Measurements from ENCODE around the gene SSH2.
A peak's percentile ranks its signal among the peaks of the same experiment; 100 is the strongest.
"Not testable (repeated sequence)": the region's sequence is repeated elsewhere in the genome, so short reads cannot be mapped to it uniquely, and the experiment has no call there.

Gene SSH2

GRCh38 chr17:29833801-29834200 lies 96.2 kb downstream of the SSH2 start:
- no peak for DNase-seq

DNA sequence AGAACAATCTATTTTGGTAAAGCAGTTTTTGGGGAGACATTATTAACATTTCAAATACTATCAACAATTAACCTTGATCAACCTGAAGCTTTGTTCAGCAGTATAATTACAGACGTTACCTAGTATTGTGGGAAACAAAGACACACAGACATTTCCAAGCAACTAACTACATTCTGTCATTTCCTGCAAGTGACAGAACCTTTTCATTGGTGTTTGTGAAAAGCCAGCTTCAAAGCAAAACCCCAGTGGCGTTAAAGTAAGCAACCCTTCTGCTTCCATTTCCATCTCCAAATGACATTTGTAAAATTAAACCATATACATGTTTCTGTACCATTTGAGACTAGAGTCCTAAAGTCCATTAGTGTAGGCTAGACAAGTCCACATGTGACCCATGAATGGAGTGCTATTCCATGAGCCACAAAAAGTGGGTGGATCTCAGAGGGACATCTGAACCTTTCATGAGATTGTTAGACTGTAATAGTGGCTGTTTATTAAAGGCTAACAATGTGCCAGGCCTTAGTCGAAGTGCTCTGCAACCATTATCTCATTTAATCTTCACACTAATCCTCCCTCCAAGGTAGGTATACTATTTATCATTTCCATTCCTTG lies 101.2 kb downstream of the SSH2 start:
- DNase-seq = no peak

- DNase-seq = no peak
These were observed 102.8 kb downstream of the SSH2 start for GRCh38 chr17:29827179-29827578.

- DNase-seq = no peak
These were observed 103.8 kb downstream of the SSH2 start for GRCh38 chr17:29826114-29826692.

DNA sequence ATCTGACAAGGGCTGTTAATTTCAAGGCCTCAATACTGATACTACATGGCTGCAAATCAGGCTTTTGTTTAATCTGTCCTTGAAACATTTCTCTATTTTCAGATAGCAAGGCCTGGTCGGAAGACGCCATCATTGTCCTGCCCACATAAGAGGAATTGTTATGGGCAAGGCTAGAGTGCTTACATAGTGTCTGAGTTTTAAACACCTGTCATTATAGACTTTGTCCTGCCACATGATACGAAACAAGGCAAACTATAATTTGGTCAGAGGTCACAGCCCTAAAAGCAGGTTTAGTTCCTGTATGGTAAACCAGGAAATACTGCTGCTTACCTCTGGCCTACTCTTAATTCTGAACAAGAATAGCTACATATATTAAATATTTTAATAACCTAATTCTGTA lies 104.4 kb downstream of the SSH2 start:
- DNase-seq = no peak

DNA sequence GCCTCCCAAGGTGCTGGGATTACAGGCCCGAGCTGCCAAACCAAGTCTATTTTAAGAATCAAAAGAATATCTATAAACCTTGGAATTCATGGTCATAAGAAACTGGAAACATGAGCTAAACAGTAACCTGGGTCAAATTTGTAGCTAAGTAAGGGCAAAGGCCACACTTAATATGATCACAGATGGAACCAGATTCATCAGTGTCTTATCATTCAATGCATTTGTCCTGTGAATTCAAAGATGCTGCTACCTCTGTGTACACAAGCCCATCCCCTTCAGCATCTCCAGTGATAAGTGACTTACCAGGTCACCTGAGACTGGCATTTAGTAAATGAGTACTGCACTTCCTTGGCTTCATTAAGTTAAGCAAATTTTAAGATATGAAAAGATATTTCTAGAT lies 108.1 kb downstream of the SSH2 start:
- DNase-seq = no peak

DNA sequence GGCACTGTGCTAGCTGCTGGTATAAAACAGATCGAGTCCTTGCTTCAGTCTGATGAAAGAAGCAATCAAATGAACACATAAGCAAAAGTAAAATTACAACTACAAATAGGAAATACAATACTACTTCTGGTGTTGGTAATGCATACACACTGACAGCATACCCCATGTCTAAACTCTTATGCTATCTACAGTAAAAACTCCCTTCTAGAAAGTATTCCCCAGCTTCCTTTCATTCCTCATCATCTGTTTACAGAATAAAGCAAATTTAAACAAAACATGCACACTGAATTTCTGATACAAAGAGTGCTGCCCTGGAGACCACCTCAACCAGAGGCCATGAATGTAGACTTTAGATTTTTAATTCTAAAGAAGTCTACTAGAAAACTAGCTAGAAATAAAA lies 109.6 kb downstream of the SSH2 start:
- no peak for DNase-seq

DNA sequence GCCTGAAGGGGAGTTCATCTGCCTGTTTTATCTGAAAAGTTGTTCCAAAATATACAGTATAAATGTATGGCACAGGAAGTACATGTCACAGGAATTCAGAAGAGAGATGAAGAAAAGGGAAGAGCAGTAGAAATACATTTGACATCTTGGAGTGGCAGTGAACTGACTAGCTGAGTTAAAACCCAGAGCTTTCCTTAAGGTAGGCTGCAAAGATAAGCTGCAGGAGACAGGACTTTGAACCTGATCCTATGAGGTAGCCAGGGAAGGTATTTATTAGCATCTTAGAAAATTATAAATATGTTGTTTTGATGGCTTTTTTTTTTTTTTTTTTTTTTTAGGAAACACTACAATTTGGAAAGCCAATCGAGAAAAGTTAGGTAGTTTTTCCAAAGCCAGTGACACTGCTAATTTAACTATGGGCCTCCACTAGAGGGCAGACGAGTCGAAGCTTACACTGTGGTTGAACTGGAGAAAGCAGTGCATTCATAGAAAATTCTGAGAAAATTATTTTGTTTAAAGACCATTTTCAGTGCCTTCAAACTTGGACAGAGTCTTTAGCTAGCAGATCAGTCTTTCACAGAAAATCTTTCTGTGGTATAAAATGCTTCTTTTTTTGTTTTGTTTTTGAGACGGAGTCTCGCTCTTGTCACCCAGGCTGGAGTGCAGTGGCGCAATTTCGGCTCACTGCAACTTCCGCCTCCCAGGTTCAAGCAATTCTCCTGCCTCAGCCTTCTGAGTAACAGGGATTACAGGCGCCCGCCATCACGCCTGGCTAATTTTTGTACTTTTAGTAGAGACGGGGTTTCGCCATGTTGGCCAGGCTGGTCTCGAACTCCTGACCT lies 122.3 kb downstream of the SSH2 start:
- no peak for DNase-seq

- no peak for DNase-seq
These were observed 127.8 kb downstream of the SSH2 start for GRCh38 chr17:29802246-29802645.

- no peak for DNase-seq
These were observed 129.6 kb downstream of the SSH2 start for GRCh38 chr17:29800457-29800856.

DNA sequence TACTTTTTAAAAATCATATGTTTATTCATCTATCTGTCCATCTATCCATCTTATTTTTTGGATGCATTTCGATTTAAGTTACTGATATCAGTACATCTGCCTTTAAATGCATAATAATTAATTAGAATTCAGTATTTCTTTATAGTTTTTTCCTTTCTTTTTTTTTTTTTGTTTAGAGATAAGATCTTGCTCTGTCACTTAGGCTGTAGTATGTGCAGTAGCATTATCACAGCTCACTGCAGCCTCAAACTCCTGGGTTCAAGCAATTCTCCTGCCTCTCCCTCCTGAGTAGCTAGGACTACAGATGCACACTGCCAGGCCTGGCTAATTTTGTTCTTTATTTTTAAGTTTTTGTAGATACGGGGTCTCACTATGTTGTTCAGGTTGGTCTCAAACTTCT lies 133.4 kb downstream of the SSH2 start:
- no peak for DNase-seq

GRCh38 chr17:29793501-29793900 lies 136.5 kb downstream of the SSH2 start:
- no peak for DNase-seq

DNA sequence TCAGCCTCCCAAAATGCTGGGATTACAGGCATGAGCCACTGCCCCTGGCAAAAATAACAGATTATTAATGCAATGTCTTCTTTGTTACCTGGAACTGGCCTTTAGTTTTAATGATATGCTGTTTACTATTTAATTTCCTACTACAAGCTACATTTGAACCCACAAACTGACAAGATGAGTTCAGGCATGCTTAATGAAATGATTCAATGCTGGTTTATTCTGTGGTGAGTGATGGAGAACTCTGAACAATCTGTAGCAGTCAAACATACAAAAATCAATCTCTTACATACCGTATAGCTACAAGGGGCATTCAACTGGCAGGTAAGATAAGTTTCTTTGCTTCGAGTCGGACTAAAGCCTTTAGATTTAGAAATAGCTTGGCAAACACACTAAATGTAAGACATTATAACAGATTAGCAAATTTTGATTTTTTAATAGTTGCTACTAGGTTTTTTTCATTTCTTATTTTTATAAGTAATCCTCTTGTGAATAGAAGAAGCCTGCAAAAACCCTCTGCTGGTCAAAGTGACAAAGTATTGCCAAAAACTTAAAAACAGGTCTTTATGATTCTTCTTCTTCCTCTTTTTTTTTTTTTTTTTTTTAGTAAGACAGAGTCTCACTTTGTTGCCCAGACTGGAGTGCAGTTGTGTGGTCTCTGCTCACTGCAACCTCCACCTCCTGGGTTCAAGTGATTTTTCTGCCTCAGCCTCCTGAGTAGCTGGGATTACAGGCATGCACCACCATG lies 138.5 kb downstream of the SSH2 start:
- no peak for DNase-seq

DNA sequence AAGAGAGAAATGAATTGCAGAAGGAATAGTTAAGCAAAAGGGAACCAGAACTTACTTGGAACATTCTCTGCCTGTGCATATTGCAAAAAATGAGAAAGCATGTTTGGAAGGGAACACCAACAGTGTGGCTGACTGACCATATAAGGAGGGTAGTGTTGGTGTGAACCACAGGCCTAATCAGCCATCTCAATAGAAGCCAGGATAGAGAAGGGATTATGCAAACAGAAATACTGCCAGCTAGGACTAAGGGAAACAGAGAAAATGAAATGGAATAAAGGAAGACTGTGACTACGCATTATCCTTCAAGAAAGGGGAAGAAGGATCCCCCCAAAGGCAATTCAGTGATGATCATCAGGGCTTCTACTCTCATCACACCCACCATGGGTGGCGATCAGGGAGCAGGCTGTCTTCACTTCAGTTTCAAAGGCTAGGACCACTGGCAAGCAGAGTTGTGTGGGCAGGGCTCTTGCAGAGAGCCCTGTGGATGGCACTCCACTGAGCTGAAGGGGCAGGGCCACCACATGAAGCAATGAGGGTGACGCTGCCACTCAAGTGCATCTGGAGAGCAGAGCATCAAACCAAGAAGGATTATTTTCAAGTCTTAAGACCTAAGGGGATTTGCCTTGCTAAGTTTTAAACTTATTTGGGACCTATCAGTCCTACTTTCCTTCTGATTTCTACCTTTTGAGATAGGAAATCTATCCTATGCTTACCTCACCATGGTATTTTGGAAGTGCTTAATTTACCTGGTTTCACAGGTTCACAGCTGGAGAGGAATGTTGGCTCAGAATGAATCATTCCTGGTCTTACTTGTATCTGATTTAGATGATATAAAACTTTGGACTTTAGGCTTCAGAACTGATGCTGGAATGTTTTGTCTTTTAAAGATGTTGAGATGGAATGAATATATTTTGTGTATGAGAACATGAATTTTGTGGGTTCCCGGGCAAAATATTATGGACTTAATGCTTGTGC lies 140.5 kb downstream of the SSH2 start:
- DNase-seq = no peak

GRCh38 chr17:29787995-29788394 lies 142.0 kb downstream of the SSH2 start:
- no peak for DNase-seq

DNA sequence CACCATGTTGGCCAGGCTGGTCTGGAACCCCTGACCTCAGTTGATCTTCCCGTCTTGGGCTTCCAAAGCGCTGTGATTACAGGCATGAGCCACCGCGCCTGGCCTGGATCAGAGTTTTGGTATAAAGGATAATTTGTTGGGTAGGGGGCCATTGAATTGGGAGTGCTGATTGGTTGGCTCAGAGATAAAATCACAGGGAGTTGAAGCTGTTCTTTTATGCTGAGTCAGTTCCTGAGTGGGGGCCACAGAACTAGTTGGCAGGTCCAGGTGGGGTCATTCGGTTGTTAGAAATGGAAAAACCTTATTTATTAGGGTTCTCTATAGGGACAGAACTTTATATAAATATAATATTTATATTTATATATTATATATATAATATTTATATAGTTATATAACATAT lies 147.1 kb downstream of the SSH2 start:
- DNase-seq = no peak

- not testable (repeated sequence) for DNase-seq
These were observed 150.2 kb downstream of the SSH2 start for GRCh38 chr17:29779812-29780190.

DNA sequence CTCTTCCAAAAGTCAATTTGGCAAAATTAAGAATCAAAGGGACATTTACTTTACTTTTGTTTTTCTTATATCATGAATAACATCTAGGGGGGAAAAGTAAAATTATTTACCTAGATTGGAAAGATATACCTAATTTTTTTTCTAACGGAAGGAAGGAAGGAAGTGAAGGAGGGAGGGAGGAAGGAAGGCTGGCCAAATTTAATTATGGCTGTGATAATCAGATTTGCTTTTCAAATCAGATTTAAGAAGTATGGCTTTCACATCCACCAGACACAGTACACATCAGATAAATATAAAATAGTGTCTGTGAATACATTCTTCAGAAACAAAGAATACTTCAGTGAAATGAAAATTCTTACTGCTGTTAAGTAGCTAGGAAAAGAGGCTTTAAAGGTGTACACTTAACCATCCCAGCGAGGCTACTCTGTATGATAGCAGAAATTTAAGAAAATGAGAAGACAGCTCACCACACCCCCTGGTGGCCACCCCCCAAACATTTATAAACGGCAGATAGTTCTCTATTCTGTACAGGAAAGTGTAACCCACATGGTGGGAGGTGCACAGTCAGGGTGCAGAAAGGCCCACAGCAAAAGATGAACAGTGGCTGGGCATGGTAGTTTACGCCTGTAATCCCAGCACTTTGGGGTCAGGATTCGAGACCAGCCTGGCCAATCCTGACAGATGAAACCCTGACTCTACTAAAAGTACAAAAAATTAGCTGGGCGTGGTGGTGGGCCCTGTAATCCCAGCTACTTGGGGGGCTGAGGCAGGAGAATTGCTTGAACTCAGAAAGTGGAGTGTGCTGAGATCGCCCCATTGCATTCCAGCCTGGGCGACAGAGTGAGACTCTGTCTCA lies 150.8 kb downstream of the SSH2 start:
- peak; percentile 32 for DNase-seq

- no peak for DNase-seq
These were observed 152.4 kb downstream of the SSH2 start for GRCh38 chr17:29777663-29778062.

DNA sequence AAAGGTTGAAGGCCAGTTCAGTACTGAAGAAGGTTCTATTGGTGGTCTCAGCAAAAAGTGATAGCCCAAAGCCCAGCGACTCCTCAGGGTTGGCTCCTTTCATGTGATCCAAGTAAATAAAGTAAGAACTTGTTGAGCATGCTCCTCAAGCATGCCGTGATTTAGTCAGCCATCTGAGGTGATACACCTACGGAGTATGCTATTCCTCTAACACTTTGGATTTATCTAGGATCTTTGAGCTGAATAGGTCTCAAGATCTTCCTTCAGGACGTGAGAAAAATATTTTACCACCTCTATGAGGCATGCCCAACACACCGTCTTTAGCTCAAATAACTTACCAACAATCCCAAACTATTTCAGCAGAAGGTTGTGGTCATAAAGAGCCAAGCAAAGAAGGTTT lies 154.0 kb downstream of the SSH2 start:
- DNase-seq = no peak

- DNase-seq = no peak
These were observed 157.0 kb downstream of the SSH2 start for GRCh38 chr17:29772981-29773380.

All from 8988T (cell line).